GM19099 (cell line): ENCODE measurements around the gene MT1H.
A peak's percentile ranks its signal among the peaks of the same experiment; 100 is the strongest.

Source experiments
- POLR2A ChIP-seq: IDR thresholded peaks from 3 replicates; pipeline ENCODE4 v1.6.1; 2011; ENCODE audit warnings: low read depth; ENCODE audit not compliant: insufficient read length; ENCODE audit errors: extremely low read depth

Gene MT1H

DNA sequence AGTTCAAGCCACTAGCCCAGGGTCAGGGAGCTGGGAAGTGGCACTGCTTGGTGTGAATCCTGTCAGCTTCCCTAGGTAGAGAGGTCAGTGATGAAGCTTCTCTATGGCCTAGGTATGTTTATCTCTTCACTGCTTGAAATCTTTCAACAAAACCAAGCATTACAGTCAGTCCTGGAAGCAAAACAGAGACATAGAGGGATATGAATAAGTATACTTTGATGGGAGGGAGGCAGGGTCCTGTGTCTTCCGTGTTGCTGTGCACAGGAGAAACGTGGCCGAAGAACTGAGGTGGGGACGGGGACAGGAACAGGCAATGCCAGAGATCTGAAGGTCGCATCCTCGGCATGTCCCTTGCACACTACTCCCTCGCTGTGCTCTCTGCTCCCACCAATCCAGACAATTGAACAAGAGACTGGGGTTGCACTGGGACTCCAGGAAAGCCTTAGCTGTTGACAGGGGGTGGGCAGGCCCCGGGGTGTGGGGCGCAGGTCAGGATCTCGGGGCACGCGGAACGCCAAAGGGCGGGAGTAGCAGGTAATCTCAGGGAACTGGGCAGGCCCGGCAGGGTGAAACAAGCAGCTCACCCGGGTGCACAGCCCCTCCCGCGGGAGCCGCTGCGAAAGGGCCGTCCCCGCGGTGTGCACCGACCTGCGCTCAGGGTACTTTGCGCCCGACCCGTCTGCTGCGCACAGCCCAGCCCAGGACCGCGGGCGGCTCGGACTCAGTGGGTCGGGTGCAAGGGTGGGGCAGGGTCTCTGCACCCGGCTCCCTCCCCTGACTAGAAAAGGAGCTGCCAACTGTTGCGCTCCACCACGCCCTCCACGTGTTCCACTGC is at the start of gene MT1H:
MT1H (plus strand) TSS at position 810 of the 835 bp plus-strand sequence. CDS start 71 bp downstream, outside the sequence.
- no peak for TF ChIP-seq POLR2A

DNA sequence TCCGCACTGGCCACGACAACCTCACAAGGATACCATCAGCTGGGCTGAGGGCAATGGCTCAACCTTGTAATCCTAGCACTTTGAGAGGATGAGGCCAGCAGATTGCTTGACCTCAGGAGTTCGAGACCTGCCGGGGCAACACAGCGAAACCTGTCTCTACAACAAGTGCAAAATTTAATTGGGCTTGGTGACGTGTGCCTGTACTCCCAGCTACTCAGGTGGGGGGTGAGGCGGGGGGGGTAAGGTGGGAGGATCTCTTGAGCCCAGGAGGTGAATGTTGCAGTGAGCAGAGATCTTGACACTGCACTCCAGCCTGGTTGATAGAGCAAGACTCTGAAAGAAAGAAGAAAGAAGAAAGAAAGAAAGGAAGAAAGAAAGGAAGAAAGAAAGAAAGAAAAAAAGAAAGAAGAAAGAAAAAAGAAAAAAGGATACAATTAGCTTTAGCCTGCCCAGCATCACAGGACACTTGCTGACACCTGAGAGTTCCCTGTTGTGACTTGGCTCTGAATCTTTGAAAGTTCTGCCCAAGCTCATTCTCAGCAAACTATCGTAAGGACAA is 49.2 kb upstream of the MT1H start:
- TF ChIP-seq POLR2A: no peak

DNA sequence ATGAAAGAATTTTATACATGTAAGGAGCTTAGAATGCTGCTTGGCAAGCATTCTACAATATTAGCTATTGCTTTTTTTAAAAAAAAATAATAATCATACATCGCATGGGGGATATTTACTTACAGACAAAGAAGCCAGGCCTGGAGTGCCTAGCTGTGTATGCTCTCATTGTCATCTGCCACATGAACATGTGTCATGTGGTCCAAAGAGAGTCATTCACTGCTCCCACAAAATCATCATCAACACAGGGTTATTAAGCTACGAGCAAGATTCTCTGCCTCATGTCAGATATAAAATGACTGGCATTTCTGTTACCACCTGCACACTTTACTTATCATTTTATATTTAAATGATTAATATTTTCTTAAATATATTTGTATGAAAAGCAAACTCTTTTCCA is 46.0 kb upstream of the MT1H start:
- no peak for TF ChIP-seq POLR2A

DNA sequence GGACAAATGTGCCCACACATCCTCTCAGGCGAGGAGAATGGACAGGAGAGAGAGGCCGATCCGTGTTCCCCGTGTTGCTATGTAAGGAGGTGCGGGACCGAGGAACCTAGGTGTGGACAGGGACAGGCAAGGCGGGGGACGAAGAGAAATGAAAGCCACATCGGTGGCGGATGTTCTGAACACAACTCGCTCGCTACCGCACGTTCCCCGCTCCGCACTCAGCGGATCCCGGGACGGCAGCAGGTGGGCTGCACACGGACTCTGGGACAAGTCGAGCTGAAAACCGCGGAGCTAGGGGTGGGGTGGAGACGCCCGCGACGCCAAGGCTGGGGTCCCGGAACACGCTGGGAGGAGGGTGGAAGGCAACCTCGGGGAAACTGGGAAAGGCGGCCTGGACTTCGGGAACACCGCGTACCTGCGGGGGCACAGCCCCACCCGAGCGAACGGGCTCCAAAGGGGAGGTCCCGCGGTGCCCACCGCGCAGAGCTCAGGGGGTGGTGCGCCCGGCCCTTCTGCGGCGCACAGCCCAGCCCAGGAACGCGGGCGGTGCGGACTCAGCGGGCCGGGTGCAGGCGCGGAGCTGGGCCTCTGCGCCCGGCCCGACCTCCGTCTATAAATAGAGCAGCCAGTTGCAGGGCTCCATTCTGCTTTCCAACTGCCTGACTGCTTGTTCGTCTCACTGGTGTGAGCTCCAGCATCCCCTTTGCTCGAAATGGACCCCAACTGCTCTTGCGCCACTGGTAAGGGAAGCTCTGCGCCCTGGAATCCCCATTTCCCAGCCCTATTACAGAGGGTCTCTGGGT is 44.3 kb upstream of the MT1H start, which contains the start of gene MT1E:
MT1E (plus strand) TSS at position 642 of the 803 bp plus-strand sequence; CDS start at position 713, 71 bp downstream.
- TF ChIP-seq POLR2A: peak; percentile 66

DNA sequence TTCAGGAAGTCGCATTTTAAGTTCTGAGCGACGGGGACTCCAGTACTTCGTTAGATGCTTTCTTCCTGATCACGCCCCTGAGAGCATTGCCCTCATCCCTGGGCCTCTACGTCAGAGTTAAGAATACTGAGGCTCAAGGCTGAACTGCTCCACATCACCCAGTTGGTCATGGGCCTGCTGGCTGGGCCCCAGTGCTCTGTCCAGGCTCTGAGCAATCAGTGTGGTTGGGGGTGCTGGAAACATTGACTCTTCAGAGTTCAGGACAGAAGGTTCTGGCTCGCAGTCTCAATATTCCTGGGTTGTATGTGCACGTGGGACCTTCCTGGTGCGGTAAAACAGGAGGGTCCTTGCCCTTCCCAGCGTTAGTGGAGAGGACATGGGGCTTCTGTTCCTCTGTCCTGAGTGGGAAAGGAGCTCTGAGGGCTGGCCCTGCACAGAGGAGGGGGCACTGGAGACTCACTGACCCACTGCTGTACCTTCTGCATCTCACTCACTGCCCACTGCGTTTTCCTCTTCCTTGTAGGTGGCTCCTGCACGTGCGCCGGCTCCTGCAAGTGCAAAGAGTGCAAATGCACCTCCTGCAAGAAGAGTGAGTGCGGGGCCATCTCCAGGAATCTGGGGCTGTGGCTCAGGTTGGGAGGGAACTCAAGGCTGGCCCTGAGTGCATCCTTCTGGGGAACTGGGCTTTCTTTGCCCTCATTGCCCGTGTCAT is 43.5 kb upstream of the MT1H start:
- no peak for TF ChIP-seq POLR2A

DNA sequence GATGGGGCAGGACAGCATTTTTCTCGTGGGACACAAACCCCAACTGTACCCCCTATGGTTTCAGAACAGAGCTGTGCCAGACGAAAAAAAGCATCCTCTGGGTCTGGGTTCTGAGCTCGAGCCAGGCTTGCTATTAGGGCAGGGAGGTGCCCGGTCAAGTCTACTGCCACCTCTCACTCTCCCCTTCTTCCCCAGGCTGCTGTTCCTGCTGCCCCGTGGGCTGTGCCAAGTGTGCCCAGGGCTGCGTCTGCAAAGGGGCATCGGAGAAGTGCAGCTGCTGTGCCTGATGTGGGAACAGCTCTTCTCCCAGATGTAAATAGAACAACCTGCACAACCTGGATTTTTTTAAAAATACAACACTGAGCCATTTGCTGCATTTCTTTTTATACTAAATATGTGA is 42.9 kb upstream of the MT1H start:
- no peak for TF ChIP-seq POLR2A

DNA sequence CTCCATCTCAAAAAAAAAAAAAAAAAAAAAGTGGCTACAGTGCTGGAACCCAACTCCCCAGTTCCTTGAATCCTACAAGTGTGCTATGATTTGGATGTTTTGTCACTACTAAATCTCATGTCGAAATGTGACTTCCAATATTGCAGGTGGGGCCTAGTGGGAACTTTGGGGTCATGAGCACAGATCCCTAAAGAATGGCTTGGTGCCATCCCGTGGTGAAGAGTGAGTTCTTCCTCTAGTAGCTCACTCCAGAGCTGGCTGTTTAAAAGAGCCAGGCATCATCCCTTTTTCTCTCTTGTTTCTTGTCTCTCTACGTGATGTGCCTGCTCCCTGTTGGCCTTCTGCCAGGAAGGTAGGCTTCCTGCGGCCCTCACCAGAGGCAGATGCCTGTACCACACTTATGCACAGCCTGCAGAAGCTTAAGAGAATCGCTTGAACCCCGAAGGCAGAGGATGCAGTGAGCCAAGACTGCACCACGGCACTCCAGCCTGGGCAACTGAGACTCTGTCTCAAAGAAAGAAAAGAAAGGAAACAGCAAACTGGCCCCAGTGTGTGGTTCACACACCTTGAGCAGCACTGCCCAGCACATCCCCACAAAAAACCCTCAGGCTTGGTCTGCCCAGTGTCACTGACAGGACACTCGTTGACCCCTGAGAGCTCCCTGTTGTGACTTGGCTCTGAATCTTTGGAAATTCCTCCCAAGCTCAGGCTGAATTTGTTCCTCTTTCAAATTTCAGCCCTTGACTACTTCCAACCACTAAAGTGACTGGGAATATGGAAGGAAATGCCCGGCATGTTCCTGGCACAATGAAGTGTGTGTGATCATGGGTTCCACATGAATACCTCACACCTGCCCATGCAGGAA is 40.9 kb upstream of the MT1H start:
- TF ChIP-seq POLR2A: no peak

DNA sequence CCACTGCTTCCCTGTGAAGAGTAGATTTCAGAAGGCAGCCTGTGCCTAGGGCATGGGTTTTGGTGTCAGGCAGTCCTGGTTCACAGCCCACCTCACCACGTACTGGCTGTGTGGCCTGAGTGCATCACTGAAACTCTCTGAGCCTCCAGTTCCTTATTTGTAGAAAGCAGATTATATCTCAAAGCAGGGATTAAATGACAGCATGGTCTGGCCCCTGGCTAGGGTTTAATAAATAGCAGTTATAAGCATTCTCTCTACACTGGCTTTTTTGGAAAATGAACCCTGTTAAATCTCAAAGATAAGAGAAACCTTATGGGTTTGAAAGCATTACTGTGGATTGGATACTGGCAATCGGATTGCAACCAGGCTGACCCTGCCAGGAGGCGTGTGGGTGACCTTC is 40.1 kb upstream of the MT1H start:
- no peak for TF ChIP-seq POLR2A

DNA sequence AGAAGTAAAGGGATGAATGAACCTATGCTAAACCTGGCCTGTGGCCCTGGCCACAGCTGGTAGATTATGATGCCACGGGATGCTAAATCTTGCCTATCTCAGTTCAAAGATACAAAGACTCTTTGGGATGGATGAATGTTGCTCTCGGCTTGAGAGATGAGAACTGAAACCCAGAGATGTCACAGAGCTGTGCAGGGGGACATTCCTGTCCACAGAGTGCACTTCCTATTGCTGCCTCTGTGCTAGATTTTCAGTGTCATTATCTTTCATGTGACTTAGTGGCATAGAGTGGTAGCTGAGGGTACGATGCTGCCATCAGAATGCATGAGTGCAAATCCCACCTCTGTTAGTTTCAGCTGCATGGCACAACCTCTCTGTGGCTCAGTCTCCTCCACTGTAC is 39.5 kb upstream of the MT1H start:
- no peak for TF ChIP-seq POLR2A

DNA sequence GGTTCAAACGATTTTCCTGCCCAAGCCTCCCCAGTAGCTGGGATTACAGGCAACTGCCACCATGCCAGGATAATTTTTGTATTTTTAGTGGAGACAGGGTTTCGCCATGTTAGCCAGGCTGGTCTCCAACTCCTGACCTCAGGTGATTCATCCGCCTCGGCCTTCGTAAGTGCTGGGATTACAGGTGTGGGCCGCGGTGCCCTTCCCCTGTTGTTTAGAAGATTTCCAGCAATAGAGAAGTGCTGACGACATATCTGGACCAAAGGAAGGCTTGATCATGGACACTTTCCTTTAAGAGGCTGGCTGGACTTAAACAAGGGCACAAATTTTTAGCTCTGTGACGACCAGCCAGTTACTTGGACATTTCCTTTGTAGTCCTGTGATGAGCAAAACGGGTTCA is 38.4 kb upstream of the MT1H start:
- no peak for TF ChIP-seq POLR2A

DNA sequence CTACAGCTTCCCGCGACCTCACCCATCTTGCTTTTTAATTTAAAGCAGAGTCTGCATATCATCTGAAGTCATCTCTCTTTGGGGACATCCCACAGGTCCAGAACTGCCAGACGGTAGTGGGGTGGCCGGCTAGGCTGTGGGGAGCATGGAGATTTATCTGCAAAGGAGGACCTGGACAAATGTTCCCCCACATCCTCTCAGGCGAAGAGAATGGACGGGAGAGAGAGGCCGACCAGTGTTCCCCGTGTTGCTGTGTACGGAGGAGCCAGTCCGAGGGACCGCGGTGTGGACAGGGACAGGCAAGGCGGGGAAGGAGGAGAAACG is 37.8 kb upstream of the MT1H start:
- TF ChIP-seq POLR2A: no peak

DNA sequence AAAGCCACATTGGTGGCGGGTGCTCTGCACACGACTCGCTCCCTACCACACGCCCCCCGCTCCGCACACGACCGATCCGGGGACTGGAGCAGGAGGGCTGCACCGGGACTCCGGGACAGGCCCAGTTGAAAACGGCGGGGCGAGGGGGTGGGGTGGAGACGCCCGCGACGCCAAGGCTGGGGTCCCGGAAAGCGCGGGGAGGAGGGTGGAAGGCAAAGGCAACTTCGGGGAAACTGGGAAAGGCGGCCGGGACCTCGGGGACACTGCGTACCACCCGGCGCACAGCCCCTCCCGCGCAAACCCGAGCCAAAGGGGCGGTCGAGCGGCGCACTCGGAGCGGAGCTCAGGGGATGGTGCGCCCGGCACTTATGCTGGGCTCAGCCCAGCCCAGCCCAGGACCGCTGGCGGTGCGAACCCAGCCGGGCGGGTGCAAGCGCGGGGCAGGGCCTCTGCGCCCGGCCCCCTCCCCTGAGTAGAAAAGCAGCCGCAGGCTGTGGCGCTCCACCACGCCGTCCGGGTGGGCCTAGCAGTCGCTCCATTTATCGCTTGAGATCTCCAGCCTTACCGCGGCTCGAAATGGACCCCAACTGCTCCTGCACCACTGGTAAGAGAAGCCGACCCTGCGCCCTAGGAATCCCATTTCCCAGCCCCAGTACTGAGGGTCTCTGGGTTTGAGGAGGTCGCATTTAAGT is 37.3 kb upstream of the MT1H start, which contains the start of gene MT1M:
MT1M (plus strand) TSS at position 504 of the 692 bp plus-strand sequence; CDS start at position 577, 73 bp downstream.
- TF ChIP-seq POLR2A: no peak

DNA sequence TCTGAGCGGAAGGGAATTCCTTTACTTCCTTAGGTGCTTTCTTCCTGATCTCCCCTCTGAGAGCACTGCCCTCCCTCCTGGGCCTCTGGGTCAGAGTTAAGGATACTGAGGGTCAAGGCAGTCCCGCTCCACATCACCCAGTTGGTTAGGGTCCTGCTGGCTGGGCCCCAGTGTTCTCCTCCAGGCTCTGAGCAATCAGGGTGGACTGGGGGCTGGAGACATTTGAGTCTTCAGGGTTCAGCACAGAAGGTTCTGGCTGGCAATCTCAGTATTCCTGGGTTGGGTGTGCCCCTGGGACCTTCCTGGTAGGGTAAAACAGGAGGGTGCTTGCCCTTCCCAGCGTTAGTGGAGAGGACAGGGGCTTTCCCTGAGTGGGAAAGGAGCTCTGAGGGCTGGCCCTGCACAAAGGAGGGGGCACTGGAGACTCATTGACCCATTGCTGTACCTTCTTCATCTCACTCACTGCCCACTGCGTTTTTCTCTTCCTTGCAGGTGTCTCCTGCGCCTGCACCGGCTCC is 36.7 kb upstream of the MT1H start:
- TF ChIP-seq POLR2A: no peak

DNA sequence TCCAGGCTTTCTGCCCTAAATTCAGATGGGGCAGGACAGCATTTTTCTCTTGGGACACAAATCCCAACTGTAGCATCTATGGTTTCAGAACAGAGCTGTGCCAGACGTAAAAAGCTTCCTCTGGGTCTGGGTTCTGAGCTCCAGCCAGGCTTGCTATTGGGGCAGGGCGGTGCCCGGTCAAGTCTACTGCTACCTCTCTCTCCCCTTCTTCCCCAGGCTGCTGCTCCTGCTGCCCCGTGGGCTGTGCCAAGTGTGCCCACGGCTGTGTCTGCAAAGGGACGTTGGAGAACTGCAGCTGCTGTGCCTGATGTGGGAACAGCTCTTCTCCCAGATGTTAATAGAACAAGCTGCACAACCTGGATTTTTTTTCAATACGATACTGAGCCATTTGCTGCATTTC is 36.1 kb upstream of the MT1H start:
- no peak for TF ChIP-seq POLR2A
